Suppressor macrophage (primary cell): ENCODE data around the gene TMEM86A.

Experiments
- DNase-seq, 4 experiments: peaks; one replicate each; pipeline ENCODE4 v3.0.0-alpha.2; 2020 to 2022

The TMEM86A gene

DNA sequence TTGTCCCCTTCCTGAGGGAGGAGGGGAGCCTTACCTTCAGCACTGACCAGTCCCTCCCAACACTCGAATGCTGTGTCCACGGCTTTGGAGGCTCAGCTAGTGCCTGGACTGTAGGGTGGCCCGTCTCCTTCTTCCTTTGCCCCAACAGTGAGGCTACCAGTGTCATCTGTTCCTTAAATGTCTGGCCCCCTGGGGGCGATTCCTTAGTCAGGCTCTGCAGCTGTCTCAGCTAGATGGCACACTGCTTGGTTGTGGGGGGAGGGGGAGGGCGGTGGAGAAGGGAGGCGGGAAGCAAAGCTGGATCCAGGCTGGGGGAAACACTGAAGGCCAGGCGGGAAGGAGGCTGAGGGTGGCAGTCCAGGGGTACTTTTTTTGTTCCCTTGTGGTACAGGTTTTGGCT, 27.5 kb downstream of the TMEM86A start, which contains the start of gene IGSF22:
Gene IGSF22 (minus strand): TSS at position 149 of the 400 bp plus-strand sequence. CDS start 1,952 bp downstream, outside the sequence.
- no peak for DNase-seq

DNA sequence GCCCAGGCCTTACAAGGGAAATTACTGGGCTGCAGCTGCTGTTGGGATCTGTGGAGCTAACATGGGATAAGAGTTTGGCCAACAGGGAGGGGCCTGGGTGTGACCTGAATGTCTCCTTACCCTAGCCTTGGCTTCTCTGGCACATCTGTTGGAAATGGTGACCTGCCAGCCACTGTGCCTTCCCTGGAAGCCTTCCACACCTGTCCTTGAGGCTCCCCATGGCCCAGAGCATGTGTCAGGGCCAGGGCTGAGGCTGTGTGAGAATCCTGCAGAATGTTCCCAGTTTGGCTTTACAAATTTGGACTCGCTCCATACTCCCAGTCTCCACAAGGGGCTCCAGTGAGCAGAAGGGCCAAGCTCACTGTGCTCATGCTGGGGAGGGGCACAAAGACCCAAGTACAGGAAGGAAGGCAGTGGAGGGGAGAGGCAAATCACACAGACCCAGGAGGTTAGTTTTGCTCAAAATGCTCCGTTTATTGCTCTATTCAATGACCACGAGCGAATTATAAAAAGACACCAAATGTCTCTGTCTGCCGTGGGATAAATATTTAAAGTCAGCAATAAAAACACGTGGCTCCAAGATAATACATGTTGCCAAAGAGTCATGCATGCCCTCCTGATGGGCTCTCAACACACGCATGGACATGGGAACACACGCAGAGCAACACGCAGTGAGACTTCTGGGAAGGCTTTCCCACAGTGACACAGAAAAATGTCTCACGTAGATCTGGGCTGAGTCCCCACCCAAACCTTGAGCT, 29.1 kb downstream of the TMEM86A start:
- DNase-seq: peak; percentile 47 to 63 (median 56)

GRCh38 chr11:18728658-18729057, 30.1 kb downstream of the TMEM86A start:
- no peak for DNase-seq

GRCh38 chr11:18729426-18729825, 30.8 kb downstream of the TMEM86A start:
- DNase-seq: no peak

DNA sequence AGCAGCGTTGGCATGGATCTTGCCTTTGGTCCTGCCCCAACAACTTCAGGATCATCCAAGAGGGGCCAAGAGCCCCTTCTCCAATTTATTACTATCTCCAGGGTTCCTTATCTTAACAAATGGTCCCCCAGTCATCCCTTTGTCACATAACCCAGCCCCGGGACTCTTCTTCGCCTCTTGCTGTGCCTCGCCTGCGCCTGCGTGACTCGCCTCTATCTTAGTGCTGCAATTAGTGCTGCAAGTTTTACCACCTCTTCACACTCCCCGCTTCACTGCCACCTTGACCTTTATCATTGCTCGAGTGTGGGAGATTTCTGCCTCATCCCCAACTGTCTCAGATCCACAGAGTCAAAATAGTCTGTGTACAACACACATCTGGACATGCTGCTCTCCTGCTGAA, 31.4 kb downstream of the TMEM86A start:
- DNase-seq: no peak

DNA sequence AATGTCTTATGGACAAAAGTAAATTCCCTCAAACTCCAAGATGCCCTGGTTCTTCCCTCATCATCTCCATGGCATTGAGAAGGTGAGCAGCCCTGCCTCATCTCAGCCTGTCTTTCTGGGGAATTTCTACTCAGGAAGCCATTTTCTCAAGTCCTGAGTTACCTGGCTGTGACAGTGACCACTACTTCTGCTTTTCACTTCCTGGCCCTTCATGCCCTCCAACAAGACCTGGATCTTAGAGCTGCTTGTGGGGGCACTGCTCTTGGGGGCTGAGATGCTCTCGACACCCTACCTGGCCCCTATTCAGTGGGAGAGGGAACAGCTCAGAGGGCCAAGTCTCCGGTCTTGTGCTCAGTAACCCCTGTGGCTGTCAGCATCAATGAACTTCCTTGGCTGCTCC, 32.9 kb downstream of the TMEM86A start:
- no peak for DNase-seq

- DNase-seq: peak; percentile 56 to 75 (median 63)
Observed at GRCh38 chr11:18731949-18732821, 33.6 kb downstream of the TMEM86A start.

DNA sequence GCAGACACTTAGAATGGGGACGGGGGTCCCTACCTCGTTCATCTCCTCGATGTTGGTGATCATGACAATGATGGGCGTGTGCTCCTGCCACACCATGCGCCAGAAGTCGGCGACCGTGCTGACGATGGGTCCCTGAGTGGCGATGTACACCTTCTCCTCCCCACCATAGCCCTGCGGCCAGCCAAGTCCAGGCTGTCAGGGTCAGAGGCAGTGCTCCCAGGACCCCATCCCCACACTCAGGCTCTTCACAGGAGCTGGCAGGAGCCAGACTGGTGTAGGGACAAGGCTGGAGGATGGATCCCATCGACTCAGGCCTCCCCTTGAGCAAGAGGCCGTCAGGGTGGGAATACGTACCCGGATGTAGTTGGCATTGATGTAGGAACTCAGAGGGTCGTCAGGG, 34.6 kb downstream of the TMEM86A start:
- no peak for DNase-seq

DNA sequence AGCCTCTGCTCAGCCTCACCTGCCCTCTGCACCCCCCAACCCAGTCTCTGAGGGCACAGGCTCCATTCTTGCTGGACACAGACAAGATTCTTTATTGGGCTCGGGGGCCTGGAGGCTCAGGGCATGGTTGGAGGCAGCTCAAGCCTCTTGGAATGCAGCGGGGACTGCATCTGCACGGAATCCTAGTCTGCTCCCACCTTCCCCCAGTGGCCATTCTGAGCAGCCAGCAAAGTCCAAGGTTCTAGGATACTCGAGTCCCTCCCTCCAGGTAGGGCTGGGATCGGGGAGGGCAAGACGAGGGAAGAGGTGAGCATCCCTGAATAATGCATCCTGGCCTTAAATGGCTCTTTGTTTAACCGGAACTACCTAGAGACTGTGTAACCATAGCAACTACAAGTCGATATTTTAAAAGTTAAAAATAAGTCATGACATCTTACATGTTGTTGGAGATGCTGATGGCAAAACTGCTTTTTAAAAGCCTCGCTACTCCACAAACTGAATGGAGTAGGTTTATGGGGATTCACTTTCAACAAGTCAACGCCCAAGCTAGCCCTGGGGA, 38.1 kb downstream of the TMEM86A start:
- DNase-seq: no peak

- no peak for DNase-seq
Observed at GRCh38 chr11:18737642-18738041, 39.1 kb downstream of the TMEM86A start.

- no peak for DNase-seq
Observed at GRCh38 chr11:18739685-18740084, 41.1 kb downstream of the TMEM86A start.

DNA sequence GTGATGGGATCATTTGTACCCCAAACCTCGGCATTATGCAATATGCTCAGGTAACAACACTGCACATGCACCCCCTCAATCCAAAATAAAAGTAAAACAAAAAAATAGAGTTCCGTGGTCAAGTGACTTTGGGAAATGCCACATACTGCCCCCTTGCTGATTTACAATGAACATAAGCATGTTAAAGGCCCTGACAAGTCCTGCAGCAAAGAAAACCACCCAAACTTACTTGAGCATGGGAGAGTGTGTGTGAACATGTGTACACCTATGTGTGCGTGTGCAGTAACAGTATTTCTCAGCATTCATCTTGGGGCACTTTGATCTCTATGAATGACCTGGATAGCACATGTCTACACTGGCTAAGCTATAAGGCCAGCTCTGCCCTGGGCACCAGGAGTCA, 43.2 kb downstream of the TMEM86A start:
- DNase-seq: no peak

- no peak for DNase-seq
Observed at GRCh38 chr11:18743365-18743764, 44.8 kb downstream of the TMEM86A start.

DNA sequence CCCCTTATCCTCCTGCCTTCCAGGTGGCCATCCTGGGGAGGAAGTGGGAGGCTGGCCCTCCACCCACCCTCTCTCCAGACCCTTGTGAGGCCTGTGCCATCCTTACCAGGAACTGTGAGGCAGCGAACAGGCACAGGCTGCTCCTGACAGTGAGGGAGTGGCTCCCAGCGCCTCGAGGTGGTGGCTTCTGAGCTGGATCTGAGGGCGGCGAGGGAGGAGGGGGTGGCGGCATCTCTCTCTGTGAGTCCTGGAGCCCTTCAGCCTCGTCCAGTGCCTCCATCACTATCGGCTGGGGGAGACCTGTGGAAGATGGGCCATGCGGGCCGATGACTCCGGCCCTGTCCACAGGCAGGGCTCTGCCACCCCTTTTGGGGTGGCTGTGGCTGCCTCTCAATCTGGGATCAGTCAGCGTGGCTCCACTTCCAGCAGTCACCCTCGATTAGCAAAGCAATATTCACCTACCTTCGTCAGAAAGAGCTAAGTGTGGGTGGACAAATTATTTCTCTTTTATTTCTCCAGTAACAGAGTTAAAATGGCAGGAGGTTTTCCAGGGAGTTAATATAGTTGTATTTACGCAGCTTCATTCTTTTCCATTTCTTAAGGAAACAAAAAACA, 45.4 kb downstream of the TMEM86A start:
- DNase-seq: no peak

GRCh38 chr11:18745251-18745650, 46.7 kb downstream of the TMEM86A start:
- no peak for DNase-seq

GRCh38 chr11:18748766-18749365, 50.3 kb downstream of the TMEM86A start:
- DNase-seq: no peak

GRCh38 chr11:18749681-18750319, 51.2 kb downstream of the TMEM86A start:
- DNase-seq: peak; percentile 57 to 70 (median 67)

- DNase-seq: no peak
Observed at GRCh38 chr11:18750944-18751343, 52.4 kb downstream of the TMEM86A start.

DNA sequence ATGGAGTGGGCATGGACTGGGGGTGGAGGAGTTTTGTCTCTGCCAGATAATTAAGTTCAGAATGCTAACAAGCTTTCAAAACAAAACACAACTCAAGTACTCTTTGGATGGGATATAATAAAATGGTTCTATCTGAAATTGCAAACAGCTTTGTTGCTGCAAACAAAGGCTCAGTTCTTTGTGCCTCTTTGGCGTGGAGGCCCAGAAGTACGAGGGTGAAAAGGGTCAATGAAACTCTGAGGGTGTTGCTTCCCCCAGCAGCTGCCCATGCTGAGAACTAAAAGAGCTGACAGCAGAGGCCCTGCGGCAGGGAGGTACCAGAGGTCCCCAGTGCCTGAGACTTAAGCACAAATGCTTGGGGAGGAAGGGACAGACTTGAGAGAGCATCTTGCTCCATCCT, 53.9 kb downstream of the TMEM86A start:
- DNase-seq: no peak

- no peak for DNase-seq
Observed at GRCh38 chr11:18754308-18754707, 55.7 kb downstream of the TMEM86A start.
